ENCODE data around the gene SPTSSA. TPM values are rescaled to one million over a fixed set of nuclear protein-coding genes. Genes with fewer than 3 reads are reported as not detected.

The SPTSSA gene
- polyA plus RNA-seq, 1 of the 3 experiments (the other 2 are of a cell fraction), result 39.5 TPM

DNA sequence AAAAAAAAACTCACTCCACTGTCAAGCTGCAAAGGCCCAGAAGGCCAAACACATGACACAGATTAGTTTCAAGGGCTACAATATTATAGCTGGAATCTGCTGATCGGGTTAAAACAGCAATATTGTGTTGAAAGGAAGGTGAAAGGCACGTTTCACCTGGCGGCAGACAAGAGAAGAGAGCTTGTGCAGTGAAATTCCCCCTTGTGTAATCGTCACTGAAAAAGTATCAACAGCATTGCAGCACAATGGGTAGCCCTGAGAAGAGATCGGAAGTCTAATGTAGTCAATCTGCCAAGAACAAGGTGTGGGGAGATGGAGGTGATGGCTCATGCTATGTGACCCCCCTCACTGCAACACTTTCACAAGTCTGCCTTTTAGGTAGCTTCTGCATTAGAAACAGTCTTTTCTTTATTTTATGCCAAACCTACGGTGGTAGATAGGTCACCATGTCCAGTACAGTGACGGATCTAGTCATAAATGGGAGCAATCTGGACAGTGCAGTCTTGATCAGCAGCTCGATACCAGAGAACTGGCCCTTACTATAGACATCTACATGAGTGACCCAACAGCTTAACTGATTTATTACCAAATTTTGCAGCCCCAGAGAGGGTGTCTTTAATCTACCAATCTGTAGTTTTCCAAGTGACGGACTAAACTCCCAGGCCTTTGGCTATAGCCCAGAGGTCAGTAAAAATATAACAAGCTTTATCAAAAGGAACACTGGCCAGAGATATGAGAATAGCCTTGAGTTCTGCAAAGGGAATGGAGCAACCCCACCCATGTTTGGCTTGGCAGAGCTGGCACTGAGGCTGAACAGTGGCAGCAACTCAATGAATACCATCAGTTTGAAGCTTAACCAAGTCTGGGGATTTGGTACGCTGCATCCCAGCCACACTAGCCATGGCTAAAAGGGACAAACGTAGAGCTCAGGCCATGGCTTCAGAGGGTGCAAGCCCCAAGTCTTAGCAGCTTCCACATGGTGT lies 35.4 kb downstream of the SPTSSA start:
- WGBS (ENCODE audit: low lambda C conversion rate), result 77% methylated on average over 8 of the region's 11 CpGs
- H3K4me1 ChIP-seq (ENCODE audit: control insufficient read depth in 1 of 2, insufficient read depth in 2 of 2, low read depth in 1 of 2, low read length in 1 of 2), result peaks cover 0 to 4% of the 10 kb centered on the region in 2 experiments; a peak in 1 of 4 replicates
- H3F3A ChIP-seq (replicated peaks; ENCODE audit: insufficient read depth), result no peaks in the 10 kb centered on the region
- H3K9me2 ChIP-seq, result no peaks in the 10 kb centered on the region
- no peak overlapping the region for H3K4me3 ChIP-seq (ENCODE audit: low read depth in 2 of 2, low read length in 1 of 2)
- no peak for DNase-seq
- no peaks in the 10 kb centered on the region for H3K36me3 ChIP-seq (replicated peaks in 1 of 2; ENCODE audit: control insufficient read depth in 1 of 2, insufficient read depth in 2 of 2, low read length in 1 of 2)
- no peak for TF ChIP-seq EZH2phosphoT487 (IDR thresholded peaks at IDR 0.05; ENCODE audit: borderline replicate concordance, low read depth)
- TF ChIP-seq YY1 (IDR thresholded peaks at IDR 0.05; ENCODE audit: low read depth), result no peak
- H2AFZ ChIP-seq (ENCODE audit: low read depth), result no peak overlapping the region
- no peaks in the 10 kb centered on the region for H4K20me1 ChIP-seq (ENCODE audit: insufficient read depth)
- H3K9ac ChIP-seq, result no peak overlapping the region
- H3K9me3 ChIP-seq, result no peaks in the 10 kb centered on the region
- no peaks in the 10 kb centered on the region for H3K79me2 ChIP-seq (ENCODE audit: insufficient read depth)
- H3K27ac ChIP-seq (ENCODE audit: low read depth in 2 of 2, low read length in 1 of 2), result no peak overlapping the region
- POLR2A ChIA-PET, result interaction anchor here (0.5 to 0.7 kb wide), 2 partner anchors 32 to 1761 kb away, joined by 3 to 4 read pairs; no protein-coding TSS in a partner anchor
- no peak overlapping the region for H3K4me2 ChIP-seq
- CTCF ChIA-PET, result interaction anchor here (1.4 kb wide), 1 partner anchor 25 kb away, joined by 3 read pairs; no protein-coding TSS in a partner anchor
- no peaks in the 10 kb centered on the region for H3K27me3 ChIP-seq (ENCODE audit: insufficient read depth)

- DNase-seq, result no peak
- H3F3A ChIP-seq (replicated peaks; ENCODE audit: insufficient read depth), result no peaks in the 10 kb centered on the region
- H3K9me2 ChIP-seq, result no peaks in the 10 kb centered on the region
- H3K36me3 ChIP-seq (replicated peaks in 1 of 2; ENCODE audit: control insufficient read depth in 1 of 2, insufficient read depth in 2 of 2, low read length in 1 of 2), result no peaks in the 10 kb centered on the region
- POLR2A ChIA-PET, result no interaction called here
- H3K79me2 ChIP-seq (ENCODE audit: insufficient read depth), result no peaks in the 10 kb centered on the region
- H3K4me1 ChIP-seq (ENCODE audit: control insufficient read depth in 1 of 2, insufficient read depth in 2 of 2, low read depth in 1 of 2, low read length in 1 of 2), result peaks cover 0 to 4% of the 10 kb centered on the region in 2 experiments; a peak in 1 of 4 replicates
- H3K27ac ChIP-seq (ENCODE audit: low read depth in 2 of 2, low read length in 1 of 2), result no peak overlapping the region
- CTCF ChIA-PET, result interaction anchor here (0.8 to 1.6 kb wide), 3 partner anchors 14 to 94 kb away, joined by 3 to 5 read pairs (median 4); no protein-coding TSS in a partner anchor
- H4K20me1 ChIP-seq (ENCODE audit: insufficient read depth), result no peaks in the 10 kb centered on the region
- no peak overlapping the region for H3K4me3 ChIP-seq (ENCODE audit: low read depth in 2 of 2, low read length in 1 of 2)
- H3K9me3 ChIP-seq, result no peaks in the 10 kb centered on the region; the same call in 1 of the 2 replicates
- 81% methylated on average over 5 of the region's 5 CpGs for WGBS (ENCODE audit: low lambda C conversion rate)
- no peak overlapping the region for H3K4me2 ChIP-seq
- no peak overlapping the region for H3K9ac ChIP-seq
- H2AFZ ChIP-seq (ENCODE audit: low read depth), result no peak overlapping the region
- H3K27me3 ChIP-seq (ENCODE audit: insufficient read depth), result no peaks in the 10 kb centered on the region
- TF ChIP-seq RXRA (IDR thresholded peaks at IDR 0.05; ENCODE audit: borderline replicate concordance, low read depth) (no peak), JUND (IDR thresholded peaks at IDR 0.05) (no peak), MAX (IDR thresholded peaks at IDR 0.05; ENCODE audit: low read depth) (no peak), ELF1 (IDR thresholded peaks at IDR 0.05) (no peak), RFX5 (IDR thresholded peaks at IDR 0.05; ENCODE audit: low read length) (no peak), SIN3A (IDR thresholded peaks at IDR 0.05; ENCODE audit: borderline replicate concordance, low read depth, low read length) (no peak), TAF1 (IDR thresholded peaks at IDR 0.05; ENCODE audit: borderline replicate concordance, low read depth, low read length) (no peak), USF2 (IDR thresholded peaks at IDR 0.05; ENCODE audit: borderline replicate concordance, low read depth, low read length) (no peak), SMC3 (IDR thresholded peaks at IDR 0.05; ENCODE audit: low read depth, low read length) (no peak), ZBTB33 (IDR thresholded peaks at IDR 0.05; ENCODE audit: borderline replicate concordance, low read depth) (no peak)
- TF ChIP-seq, protein P1, sequence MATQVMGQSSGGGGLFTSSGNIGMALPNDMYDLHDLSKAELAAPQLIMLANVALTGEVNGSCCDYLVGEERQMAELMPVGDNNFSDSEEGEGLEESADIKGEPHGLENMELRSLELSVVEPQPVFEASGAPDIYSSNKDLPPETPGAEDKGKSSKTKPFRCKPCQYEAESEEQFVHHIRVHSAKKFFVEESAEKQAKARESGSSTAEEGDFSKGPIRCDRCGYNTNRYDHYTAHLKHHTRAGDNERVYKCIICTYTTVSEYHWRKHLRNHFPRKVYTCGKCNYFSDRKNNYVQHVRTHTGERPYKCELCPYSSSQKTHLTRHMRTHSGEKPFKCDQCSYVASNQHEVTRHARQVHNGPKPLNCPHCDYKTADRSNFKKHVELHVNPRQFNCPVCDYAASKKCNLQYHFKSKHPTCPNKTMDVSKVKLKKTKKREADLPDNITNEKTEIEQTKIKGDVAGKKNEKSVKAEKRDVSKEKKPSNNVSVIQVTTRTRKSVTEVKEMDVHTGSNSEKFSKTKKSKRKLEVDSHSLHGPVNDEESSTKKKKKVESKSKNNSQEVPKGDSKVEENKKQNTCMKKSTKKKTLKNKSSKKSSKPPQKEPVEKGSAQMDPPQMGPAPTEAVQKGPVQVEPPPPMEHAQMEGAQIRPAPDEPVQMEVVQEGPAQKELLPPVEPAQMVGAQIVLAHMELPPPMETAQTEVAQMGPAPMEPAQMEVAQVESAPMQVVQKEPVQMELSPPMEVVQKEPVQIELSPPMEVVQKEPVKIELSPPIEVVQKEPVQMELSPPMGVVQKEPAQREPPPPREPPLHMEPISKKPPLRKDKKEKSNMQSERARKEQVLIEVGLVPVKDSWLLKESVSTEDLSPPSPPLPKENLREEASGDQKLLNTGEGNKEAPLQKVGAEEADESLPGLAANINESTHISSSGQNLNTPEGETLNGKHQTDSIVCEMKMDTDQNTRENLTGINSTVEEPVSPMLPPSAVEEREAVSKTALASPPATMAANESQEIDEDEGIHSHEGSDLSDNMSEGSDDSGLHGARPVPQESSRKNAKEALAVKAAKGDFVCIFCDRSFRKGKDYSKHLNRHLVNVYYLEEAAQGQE (IDR thresholded peaks at IDR 0.05; ENCODE audit: low read depth, low read length), result no peak
- TF ChIP-seq, protein P2, sequence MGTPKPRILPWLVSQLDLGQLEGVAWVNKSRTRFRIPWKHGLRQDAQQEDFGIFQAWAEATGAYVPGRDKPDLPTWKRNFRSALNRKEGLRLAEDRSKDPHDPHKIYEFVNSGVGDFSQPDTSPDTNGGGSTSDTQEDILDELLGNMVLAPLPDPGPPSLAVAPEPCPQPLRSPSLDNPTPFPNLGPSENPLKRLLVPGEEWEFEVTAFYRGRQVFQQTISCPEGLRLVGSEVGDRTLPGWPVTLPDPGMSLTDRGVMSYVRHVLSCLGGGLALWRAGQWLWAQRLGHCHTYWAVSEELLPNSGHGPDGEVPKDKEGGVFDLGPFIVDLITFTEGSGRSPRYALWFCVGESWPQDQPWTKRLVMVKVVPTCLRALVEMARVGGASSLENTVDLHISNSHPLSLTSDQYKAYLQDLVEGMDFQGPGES (IDR thresholded peaks at IDR 0.05; ENCODE audit: low read depth, low read length), result no peak
Measured at GRCh38 chr14:34425095-34425851, 36.8 kb downstream of the SPTSSA start.

All from SK-N-SH (cell line).